D721Med (cell line): Measurements from ENCODE around the gene HAGHL.

ENCODE experiments used
- DNase-seq: peaks from one replicate; pipeline ENCODE4 v3.0.0; 2011; ENCODE audit warnings: low spot score; ENCODE audit not compliant: insufficient read length
- FAIRE-seq: peaks from 2 replicates; lab custom pipeline; 2011; peaks lifted over from hg19 to GRCh38; lab: Jason Lieb, UNC
- TF ChIP-seq, protein P1 (sequence below): IDR thresholded peaks from 2 replicates; pipeline ENCODE4 v1.5.1; 2012; ENCODE audit warnings: mild to moderate bottlenecking, control low read depth; ENCODE audit not compliant: insufficient read depth; ENCODE audit errors: missing control alignments

HAGHL gene

DNA sequence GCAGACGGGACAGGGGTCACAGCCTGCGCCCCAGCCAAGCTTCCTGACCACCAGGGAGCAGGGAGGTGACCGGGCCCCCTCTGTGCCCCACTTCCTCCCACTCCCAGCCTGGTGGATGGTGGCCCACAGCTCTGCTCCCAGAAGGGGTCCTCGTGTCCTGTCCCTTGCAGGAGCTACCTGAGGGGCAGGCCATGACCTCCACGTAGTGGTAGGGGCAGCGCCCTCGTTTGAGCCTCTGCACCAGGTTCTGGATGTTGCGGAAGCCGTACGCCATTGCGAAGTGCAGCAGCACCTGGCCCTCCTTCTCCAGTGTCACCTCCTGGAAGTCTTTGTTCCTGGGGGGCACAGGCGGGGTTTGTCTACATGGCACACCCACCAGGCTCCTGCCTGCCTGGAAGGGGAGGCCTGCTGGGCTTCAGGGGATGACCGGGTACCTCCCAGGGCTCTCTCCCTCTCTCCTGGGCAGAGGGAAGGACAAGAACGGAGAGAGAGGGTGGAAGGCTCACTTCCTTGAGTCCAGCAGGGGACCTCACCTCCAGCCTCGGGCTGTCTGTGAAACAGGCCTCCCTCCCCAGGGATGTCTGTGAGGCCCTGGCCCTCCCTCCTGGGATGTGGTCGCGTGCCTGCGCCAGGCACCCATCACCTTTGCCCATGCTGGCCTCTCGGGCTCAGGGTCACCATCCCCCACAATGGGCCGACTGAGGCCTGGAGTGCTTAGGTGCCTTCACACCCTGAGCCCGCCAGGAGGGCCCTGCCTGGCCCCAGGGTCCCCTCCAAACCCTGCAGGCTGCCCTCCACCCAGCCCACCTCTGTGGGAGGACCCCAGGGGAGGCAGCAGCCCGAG, 4.0 kb downstream of the HAGHL start:
- FAIRE-seq (no peak), DNase-seq (no peak)
- TF ChIP-seq, protein P1, sequence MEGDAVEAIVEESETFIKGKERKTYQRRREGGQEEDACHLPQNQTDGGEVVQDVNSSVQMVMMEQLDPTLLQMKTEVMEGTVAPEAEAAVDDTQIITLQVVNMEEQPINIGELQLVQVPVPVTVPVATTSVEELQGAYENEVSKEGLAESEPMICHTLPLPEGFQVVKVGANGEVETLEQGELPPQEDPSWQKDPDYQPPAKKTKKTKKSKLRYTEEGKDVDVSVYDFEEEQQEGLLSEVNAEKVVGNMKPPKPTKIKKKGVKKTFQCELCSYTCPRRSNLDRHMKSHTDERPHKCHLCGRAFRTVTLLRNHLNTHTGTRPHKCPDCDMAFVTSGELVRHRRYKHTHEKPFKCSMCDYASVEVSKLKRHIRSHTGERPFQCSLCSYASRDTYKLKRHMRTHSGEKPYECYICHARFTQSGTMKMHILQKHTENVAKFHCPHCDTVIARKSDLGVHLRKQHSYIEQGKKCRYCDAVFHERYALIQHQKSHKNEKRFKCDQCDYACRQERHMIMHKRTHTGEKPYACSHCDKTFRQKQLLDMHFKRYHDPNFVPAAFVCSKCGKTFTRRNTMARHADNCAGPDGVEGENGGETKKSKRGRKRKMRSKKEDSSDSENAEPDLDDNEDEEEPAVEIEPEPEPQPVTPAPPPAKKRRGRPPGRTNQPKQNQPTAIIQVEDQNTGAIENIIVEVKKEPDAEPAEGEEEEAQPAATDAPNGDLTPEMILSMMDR = no peak

DNA sequence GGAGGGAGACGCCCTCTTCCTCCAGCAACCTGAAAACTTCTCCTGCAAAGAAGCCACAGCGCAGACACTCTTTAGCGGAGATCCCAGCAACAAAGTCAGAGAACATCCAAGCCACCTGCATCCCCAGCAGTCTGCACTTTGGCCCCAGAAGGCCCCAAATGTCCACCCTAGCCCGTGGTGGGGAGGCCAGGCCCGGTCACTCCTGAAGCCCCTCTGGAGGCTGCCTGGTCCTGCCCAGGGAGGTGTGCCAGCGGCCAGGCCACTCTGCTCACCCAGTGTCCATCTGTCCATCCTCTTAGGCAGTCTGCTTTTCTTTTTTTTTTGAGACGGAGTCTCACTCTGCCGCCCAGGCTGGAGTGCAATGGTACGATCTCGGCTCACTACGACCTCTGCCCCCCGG, 5.4 kb downstream of the HAGHL start:
- TF ChIP-seq, protein P1 = no peak
- FAIRE-seq = no peak
- DNase-seq = no peak

DNA sequence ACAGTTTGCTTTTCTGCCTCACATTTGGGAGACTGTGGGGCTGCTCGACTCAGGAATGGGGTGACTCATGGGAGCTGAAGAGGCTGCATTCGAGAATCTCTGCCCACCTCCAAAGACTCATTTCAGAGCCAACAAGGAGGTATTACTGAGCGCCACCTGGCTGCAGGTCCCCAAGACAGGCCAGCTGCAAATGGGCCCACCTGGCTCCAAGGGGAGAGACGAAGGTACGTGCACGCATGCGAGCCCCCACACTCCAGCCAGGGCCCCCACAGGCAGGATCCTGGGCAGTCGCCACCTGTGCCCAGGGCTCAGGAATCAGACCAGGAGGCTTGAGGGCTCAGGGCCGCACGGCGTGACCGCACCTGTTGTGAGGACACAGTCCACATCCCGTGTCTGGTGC, 6.0 kb downstream of the HAGHL start:
- FAIRE-seq (no peak), DNase-seq (no peak)
- TF ChIP-seq, protein P1 = no peak

DNA sequence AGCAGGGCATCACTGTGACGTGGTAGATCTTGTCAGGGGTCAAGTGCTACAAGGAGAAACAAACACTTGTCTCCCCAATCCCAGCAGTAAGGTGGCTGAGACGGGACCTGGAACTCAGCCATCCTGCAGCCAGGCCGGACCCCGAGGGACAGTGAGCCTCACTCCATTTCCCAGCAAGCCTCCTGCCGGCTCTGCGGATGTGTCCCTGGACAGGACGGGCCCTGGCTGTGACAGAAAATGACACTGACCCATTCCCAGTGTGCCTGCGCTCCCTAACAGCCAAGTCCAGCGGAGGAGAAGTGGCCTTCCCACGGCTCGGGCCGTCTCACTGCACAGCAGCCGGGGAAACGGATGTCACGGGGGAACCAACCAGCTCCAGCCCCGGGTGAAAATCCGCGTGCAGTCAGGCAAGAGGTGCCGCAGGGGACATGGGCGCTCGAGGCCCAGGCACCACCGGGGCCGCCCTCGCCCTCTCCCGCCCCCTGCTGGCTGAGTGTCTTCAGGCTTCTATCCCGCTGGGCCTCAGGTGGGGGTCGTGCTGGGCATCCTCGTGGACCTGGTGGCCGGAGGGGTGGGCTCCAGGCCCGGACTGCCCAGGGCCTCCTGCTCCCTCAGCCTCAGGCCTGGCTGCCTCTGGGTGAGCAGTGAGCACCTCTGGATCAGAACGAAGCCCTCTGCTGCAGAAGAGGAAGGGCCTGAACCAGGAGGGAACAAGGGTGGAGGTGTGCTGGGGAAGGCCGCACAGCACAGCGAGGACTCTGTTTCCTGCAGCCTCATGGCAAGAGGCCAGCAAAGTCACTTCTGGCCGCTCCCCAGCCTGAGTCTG, 6.7 kb downstream of the HAGHL start:
- TF ChIP-seq, protein P1 = no peak
- FAIRE-seq (no peak), DNase-seq (no peak)

DNA sequence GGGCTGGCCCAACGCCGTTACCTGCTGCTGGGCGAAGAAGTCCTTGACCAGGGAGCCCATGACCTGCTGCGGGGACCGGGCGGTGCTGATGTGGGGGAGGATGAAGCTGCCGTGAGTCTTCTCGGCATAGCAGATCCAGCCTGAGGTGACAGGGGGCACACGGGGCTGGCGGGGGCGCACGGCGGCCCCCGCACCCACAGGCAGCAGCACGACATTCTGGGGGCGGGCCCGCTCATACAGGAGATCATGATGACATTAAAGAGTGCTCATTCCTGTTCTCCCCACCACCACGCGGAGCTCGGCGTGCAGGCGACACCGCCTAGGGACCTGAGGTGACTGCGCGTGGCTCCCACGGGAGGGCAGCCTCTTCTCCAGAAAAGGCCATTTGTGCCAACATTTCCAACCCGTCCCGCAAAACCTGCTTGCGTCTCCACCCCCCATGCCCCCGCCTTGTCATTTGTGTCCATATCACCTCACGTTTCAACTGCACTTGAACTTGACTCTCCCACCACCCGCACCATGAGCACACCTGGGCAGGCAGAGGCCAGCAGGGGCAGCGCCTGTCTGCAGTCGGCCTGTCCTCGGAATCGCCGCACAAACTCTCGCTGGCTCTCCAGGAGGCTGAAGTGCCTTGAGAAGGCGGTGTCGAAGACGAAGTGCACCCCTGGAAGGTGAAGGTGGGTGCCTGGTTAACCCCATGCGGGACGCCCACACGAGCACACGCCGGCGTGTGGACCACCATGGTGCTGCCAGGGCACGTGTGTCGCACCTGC, 7.5 kb downstream of the HAGHL start:
- DNase-seq = no peak
- TF ChIP-seq, protein P1 = no peak
- no peak for FAIRE-seq

DNA sequence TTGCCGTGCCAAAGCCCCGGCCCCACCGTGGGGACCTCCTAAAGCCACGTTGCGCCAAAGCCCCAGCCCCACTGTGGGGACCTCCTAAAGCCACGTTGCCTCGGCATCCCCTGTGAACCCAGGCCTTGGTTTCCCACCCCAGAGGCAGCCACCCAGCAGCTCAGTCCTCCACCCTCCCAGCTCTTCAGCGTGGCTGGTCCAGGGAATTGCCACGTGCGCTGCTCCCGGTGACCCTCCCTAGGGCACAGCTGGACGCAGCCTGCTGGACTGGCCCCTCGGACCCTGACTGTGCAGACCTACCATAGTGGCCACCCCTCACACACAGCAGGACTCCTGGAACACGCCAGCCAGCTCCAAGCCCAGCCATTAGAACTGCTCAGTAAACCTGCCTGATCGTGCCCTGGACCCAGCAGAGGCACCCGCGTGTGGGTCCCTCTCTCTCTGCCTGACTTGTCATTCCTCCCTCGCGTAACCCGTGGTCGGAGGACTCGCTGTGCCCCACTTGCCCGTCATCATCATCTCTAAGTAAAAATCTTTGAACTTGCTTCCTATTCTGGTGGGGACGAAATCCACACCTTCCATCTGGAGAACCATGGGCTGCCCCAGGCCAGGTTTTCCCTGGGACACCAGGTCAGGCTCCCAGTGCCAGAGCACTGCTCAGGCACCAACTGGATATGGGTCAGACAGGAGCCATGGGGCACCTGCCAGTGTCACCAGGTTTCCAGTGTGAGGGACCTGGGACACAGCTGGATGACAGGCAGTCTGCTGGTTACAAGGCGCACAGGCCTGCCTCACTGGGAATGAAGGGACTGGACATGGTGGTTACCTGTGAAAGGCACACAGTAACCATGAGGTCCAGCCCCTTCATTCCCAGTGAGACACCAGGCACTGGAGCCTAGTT, 8.3 kb downstream of the HAGHL start:
- FAIRE-seq (no peak), DNase-seq (no peak)
- TF ChIP-seq, protein P1 = no peak
